ENCODE results near the gene ASPDH.
A peak's percentile ranks its signal among the peaks of the same experiment; 100 is the strongest.
"Not testable (repeated sequence)": the region's sequence is repeated elsewhere in the genome, so short reads cannot be mapped to it uniquely, and the experiment has no call there.

The ASPDH gene

GRCh38 chr19:50547385-50548190 is 33.9 kb upstream of the ASPDH start:
- DNase-seq (ENCODE audit: low spot score) = no peak

GRCh38 chr19:50546527-50547221 is 33.0 kb upstream of the ASPDH start:
- DNase-seq (ENCODE audit: low spot score) = no peak

- no peak for DNase-seq (ENCODE audit: low spot score)
Measured at GRCh38 chr19:50542943-50543342, 29.2 kb upstream of the ASPDH start.

GRCh38 chr19:50537769-50538230 is 24.1 kb upstream of the ASPDH start:
- peak; percentile 94 for DNase-seq (ENCODE audit: low spot score)

GRCh38 chr19:50537306-50537685 is 23.6 kb upstream of the ASPDH start:
- DNase-seq (ENCODE audit: low spot score) = no peak

GRCh38 chr19:50536662-50537305 is 23.1 kb upstream of the ASPDH start:
- no peak for DNase-seq (ENCODE audit: low spot score)

- DNase-seq (ENCODE audit: low spot score) = no peak
Measured at GRCh38 chr19:50535672-50536187, 22.0 kb upstream of the ASPDH start.

- no peak for DNase-seq (ENCODE audit: low spot score)
Measured at GRCh38 chr19:50534478-50534877, 20.8 kb upstream of the ASPDH start.

- DNase-seq (ENCODE audit: low spot score) = no peak
Measured at GRCh38 chr19:50532952-50533351, 19.2 kb upstream of the ASPDH start.

GRCh38 chr19:50531171-50531612 is 17.5 kb upstream of the ASPDH start:
- no peak for DNase-seq (ENCODE audit: low spot score)

- DNase-seq (ENCODE audit: low spot score) = not testable (repeated sequence)
Measured at GRCh38 chr19:50528052-50528451, 14.3 kb upstream of the ASPDH start.

- no peak for DNase-seq (ENCODE audit: low spot score)
Measured at GRCh38 chr19:50522881-50523280, 9.2 kb upstream of the ASPDH start.

- no peak for DNase-seq (ENCODE audit: low spot score)
Measured at GRCh38 chr19:50520822-50521465, 7.2 kb upstream of the ASPDH start.

GRCh38 chr19:50519006-50519575 is 5.4 kb upstream of the ASPDH start:
- no peak for DNase-seq (ENCODE audit: low spot score)

- no peak for DNase-seq (ENCODE audit: low spot score)
Measured at GRCh38 chr19:50518091-50519005, 4.6 kb upstream of the ASPDH start.

GRCh38 chr19:50517704-50518075 is 4.0 kb upstream of the ASPDH start:
- DNase-seq (ENCODE audit: low spot score) = no peak

- DNase-seq (ENCODE audit: low spot score) = no peak
Measured at GRCh38 chr19:50516964-50517703, 3.4 kb upstream of the ASPDH start.

- no peak for DNase-seq (ENCODE audit: low spot score)
Measured at GRCh38 chr19:50516456-50516855, 2.7 kb upstream of the ASPDH start.

GRCh38 chr19:50515168-50515561 is 1.5 kb upstream of the ASPDH start:
- no peak for DNase-seq (ENCODE audit: low spot score)
